Stimulated activated CD4-positive, alpha-beta T cell treated with anti-CD3 and anti-CD28 coated beads, Interleukin-4, amount 100 ng/mL, for 4 hours (primary cell): ENCODE measurements around the gene CFAP61.

Experiments used
- DNase-seq, 2 experiments: peaks; one replicate each; pipeline ENCODE4 v3.0.0-alpha.2; 2020

CFAP61 gene

GRCh38 chr20:20368418-20369249, 316.3 kb downstream of the CFAP61 start:
- DNase-seq, result no peak

- DNase-seq, result no peak
These were observed 317.1 kb downstream of the CFAP61 start for GRCh38 chr20:20369250-20370093.

GRCh38 chr20:20370094-20370575, 317.8 kb downstream of the CFAP61 start:
- DNase-seq, result no peak

- no peak for DNase-seq
These were observed 318.8 kb downstream of the CFAP61 start for GRCh38 chr20:20371083-20371482.

GRCh38 chr20:20371681-20372080, 319.3 kb downstream of the CFAP61 start:
- DNase-seq, result no peak

DNA sequence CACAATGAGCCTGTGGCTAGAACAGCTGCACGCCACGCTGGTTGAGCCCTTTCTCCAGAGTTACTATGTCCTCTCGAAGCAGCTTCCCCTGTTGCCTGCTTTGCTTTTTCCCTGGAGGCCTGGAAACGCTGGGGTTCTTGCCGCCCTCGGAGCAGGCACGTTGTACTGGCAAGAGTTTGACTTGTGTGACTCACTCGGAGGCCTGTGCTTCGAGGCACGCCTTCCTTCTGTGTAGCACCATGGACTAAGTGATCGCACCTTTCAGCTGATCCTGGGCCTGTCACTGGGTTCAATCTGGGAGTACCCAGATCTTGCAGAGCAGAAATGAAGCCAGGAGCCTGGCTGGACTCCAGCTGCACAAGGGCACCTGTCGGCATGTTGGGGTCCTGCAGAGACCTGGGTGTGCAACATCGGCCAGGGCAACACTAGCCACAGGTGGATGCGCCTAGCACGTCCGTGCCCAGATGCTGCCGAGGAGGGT, 320.8 kb downstream of the CFAP61 start:
- no peak for DNase-seq

DNA sequence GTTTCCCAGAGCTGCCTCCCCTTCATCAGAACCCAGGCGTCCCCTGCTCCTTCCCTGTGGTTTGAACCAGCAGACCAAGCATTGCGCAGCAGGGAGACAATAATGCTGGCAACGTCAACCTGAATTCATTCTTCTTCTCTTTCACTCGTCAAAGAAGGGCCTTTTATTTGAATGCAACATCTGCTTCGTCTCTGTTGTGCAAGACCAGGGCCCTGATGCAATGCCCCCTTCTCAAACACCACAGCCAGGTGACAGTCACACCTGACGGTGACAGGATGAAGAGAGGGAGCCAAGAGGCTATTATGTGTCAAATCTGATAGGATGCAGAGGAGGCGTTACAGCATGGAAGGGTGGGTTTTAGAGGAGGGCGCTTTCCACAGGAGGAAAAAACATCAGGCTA, 323.5 kb downstream of the CFAP61 start:
- DNase-seq, result no peak

DNA sequence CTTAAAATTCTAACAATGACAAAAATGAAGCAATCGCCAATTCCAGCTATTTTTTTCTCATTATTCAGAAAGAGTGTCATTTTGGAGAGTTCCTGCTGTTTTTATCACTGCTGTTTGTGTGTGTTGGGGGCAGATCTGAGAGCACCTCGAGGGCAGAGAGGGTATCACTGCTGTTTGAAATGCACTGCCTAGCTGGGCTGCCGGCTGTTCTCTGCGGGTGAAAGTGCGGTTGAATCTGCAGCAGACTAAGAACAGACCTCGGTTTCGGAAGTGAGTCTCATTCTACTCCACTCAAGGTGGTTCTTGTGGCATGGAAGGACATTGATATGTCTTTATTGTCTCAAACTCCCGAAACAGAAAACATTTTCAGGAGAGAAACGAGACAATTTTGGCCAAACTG, 333.9 kb downstream of the CFAP61 start:
- DNase-seq, result no peak

GRCh38 chr20:20390393-20390792, 338.1 kb downstream of the CFAP61 start:
- no peak for DNase-seq

GRCh38 chr20:20391115-20391514, 338.8 kb downstream of the CFAP61 start:
- DNase-seq, result no peak

- DNase-seq, result no peak
These were observed 339.4 kb downstream of the CFAP61 start for GRCh38 chr20:20391766-20392165.

GRCh38 chr20:20393207-20394120, 341.1 kb downstream of the CFAP61 start:
- no peak for DNase-seq

DNA sequence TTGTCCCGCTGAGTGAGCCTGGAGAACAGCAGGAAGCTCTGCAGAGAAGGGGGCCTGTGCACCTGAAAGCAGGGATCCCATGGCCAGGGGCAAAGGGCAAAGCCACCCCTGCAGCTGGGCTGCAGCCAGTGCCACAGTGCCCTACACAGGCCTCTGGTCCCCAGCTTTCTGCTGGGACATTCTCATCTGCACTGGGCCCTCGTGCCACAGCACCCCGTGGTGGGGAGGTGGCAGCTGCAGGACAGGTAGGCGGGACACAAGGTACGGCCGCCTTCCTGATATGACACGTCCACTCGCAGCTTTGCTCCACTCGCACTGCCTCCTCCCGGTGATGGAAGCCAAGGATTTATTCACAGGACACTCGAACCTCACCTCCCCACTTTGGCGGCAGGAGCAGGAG, 342.8 kb downstream of the CFAP61 start:
- no peak for DNase-seq

- DNase-seq, result no peak
These were observed 343.7 kb downstream of the CFAP61 start for GRCh38 chr20:20395903-20396568.

- no peak for DNase-seq
These were observed 344.5 kb downstream of the CFAP61 start for GRCh38 chr20:20396794-20397193.

DNA sequence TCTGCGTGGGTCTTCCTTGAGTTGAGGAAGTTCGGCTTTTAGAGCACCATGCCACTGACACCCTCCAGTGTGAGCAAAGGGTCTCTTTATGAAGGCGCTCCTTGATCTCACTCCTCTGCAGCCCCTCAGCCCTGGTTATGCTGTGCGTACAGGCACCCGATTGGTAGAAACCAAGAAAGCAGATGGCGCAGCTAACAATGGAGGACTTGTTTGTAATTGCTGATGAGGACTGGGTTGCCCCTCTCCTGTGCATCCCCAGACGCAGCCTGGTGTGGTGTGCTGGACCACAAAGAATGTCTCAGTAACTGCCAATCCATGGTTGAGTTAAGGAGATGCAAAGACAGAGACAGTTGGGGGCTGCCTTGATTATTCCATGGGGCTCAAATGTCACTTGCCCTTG, 345.8 kb downstream of the CFAP61 start:
- no peak for DNase-seq

DNA sequence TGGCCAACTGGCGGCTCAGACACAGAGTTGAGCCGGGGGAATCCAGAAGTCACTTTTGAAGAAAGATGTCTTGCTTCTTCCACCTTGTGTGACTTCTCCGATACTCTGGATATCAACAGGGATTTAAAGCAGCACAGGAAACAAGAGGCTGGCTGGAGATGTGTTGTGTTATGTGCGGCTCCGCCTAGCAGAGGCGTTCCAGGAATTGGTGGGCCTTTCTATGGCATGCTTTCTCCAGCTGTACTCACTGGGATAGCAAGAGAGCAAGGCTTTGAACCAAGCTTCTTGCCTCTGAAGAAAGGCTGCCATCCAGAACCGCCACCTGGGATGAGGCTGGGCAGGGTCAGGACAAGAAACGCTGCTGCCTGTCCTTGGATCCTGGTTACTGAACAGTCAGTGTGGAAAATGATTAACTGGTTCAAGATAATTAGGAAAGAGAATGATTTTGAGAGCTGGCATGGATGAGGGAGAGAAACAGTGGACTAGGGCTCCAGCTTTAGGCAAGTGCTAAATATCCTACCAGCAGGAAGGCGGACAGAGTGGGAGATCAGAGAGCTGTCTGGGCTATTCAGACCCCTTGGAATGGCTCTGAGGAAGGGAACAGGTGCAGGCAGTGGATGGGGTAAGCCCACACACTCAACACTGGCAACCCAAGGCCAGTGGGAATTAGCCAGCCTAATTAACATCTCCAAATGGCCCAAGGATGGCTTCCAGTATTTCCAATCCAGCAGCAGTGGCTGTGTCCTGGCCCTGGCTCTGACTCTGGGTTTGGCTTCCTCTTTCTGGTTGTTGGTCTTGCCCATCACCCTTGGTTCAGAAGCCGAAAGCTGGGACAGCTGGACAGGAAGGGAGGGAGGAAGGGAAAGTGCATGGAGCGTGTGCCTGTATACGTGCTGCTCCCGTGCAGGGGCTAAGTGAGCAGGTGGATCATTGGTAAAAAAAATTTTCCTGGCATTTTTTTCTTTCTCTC, 347.5 kb downstream of the CFAP61 start:
- DNase-seq, result no peak

- no peak for DNase-seq
These were observed 349.7 kb downstream of the CFAP61 start for GRCh38 chr20:20401991-20402390.

- DNase-seq, result no peak
These were observed 352.3 kb downstream of the CFAP61 start for GRCh38 chr20:20404633-20405032.

- DNase-seq, result no peak
These were observed 353.3 kb downstream of the CFAP61 start for GRCh38 chr20:20405623-20406022.

- DNase-seq, result no peak
These were observed 354.0 kb downstream of the CFAP61 start for GRCh38 chr20:20406306-20406705.
